Panc1 (cell line): ENCODE measurements around the gene THRB. TPM values are rescaled to one million over a fixed set of nuclear protein-coding genes. Genes with fewer than 3 reads are reported as not detected.

Source experiments
- ATAC-seq: fragments of 200-7000 bp; cut with Tn5 transposase; 2 replicates; pipeline ENCODE4 v1.9.1; 2020; ENCODE audit warnings: mild to moderate bottlenecking, moderate library complexity
- BruUV-seq: library from RNA; stranded (reverse); fragments of 400-500 nt; replicated peaks from 2 replicates; lab custom pipeline; 2021; lab: Mats Ljungman, UMichigan
- CTCF ChIA-PET: fragments of 300-600 bp; sonication (Branson Sonifier 250); formaldehyde crosslinking; loops from one replicate; lab custom pipeline; 2022; ENCODE audit warnings: antibody characterized with exemption; lab: Charles Lee
- POLR2A ChIA-PET: fragments of 300-600 bp; sonication (Branson Sonifier 250); formaldehyde crosslinking; loops from one replicate; lab custom pipeline; 2022; ENCODE audit warnings: antibody characterized with exemption; lab: Charles Lee
- DNase-seq: peaks from one replicate; pipeline ENCODE4 v3.0.0-alpha.2; 2010; ENCODE audit warnings: low read depth, low spot score
- H3K27ac ChIP-seq: 2 replicates; pipeline ENCODE4 v1.5.1; 2011; ENCODE audit warnings: mild to moderate bottlenecking, low read length, inconsistent platforms
- H3K27me3 ChIP-seq: fragments of 200-500 bp; sonication (Bioruptor generic); 2 replicates; pipeline ENCODE4 v1.6.0; 2014; ENCODE audit warnings: low read length, inconsistent platforms; ENCODE audit not compliant: control insufficient read depth, insufficient read depth
- H3K36me3 ChIP-seq: fragments of 200-500 bp; sonication (Bioruptor generic); 2 replicates; pipeline ENCODE4 v1.5.1; 2014; ENCODE audit warnings: inconsistent platforms, mild to moderate bottlenecking, low read length, moderate library complexity; ENCODE audit not compliant: control insufficient read depth, insufficient read depth
- H3K4me1 ChIP-seq: 2 replicates; pipeline ENCODE4 v1.5.1; 2011; ENCODE audit warnings: inconsistent platforms, mild to moderate bottlenecking, low read length, moderate library complexity; ENCODE audit not compliant: control insufficient read depth, insufficient read depth
- H3K4me3 ChIP-seq, 2 experiments: 2 replicates each; pipeline ENCODE4 v1.5.1; 2011 to 2012; ENCODE audit warnings: low read depth in 2 of 2, low read length in 2 of 2, mild to moderate bottlenecking in 2 of 2, inconsistent platforms in 1 of 2, moderate library complexity in 1 of 2
- H3K9me3 ChIP-seq: fragments of 200-500 bp; sonication (Bioruptor generic); 2 replicates; pipeline ENCODE4 v1.5.1; 2014; ENCODE audit warnings: low read depth, mild to moderate bottlenecking, inconsistent platforms, low read length, moderate library complexity; ENCODE audit not compliant: control insufficient read depth, insufficient read depth
- POLR2AphosphoS5 ChIP-seq: IDR thresholded peaks from 2 replicates; pipeline ENCODE4 v1.6.1; 2012; ENCODE audit warnings: mild to moderate bottlenecking, low read depth, low read length, moderate library complexity
- SIN3A ChIP-seq: IDR thresholded peaks from 2 replicates; pipeline ENCODE4 v1.6.1; 2012; ENCODE audit warnings: low read depth, mild to moderate bottlenecking, low read length, moderate library complexity, borderline replicate concordance; ENCODE audit not compliant: insufficient read depth
- TCF7L2 ChIP-seq: IDR thresholded peaks from 2 replicates; pipeline ENCODE4 v1.6.1; 2011; ENCODE audit warnings: mild to moderate bottlenecking, low read depth, low read length, inconsistent platforms
- in situ Hi-C: cut with HindIII; loops from 2 replicates; pipeline ENCODE4 v1.10.0; 2016; ENCODE audit warnings: low sequenced_read_pairs, low pct_unique_long_range_greater_than_20kb
- intact Hi-C: fragments of 100-400 bp; cut with micrococcal nuclease; formaldehyde crosslinking; loops from one replicate; pipeline ENCODE4 v1.10.0; 2022; ENCODE audit not compliant: unreplicated experiment
- total RNA-seq: library from RNA; stranded (reverse); gene quantifications from one replicate; pipeline ENCODE4 v1.2.1, GENCODE V29; 2021; ENCODE audit not compliant: unreplicated experiment
- TF ChIP-seq, protein P1 (sequence below), 2 experiments: IDR thresholded peaks; 2 replicates each; pipeline ENCODE4 v1.6.1; 2011 to 2012; ENCODE audit warnings: low read depth in 2 of 2, control low read depth in 1 of 2, low read length in 1 of 2, mild to moderate bottlenecking in 1 of 2, moderate library complexity in 1 of 2; ENCODE audit not compliant: insufficient read depth in 1 of 2
- TF ChIP-seq, protein P2 (sequence below): fragments of 450-650 bp; IDR thresholded peaks from 2 replicates; pipeline ENCODE4 v1.5.1; 2017; ENCODE audit warnings: mild to moderate bottlenecking

THRB gene
- total RNA-seq, 1 experiment from 2014 or later: 3.9 TPM

- in situ Hi-C loops: no loop called here
- Histone ChIP-seq H3K4me1 (no peaks in the 10 kb centered on the region), H3K36me3 (no peaks in the 10 kb centered on the region), H3K9me3 (no peaks in the 10 kb centered on the region), H3K27me3 (no peaks in the 10 kb centered on the region), H3K4me3 (no peak overlapping the region), H3K27ac (no peak overlapping the region)
- no TSS peak for BruUV-seq
- ATAC-seq (no peak), DNase-seq (no peak)
- TF ChIP-seq, protein P1, sequence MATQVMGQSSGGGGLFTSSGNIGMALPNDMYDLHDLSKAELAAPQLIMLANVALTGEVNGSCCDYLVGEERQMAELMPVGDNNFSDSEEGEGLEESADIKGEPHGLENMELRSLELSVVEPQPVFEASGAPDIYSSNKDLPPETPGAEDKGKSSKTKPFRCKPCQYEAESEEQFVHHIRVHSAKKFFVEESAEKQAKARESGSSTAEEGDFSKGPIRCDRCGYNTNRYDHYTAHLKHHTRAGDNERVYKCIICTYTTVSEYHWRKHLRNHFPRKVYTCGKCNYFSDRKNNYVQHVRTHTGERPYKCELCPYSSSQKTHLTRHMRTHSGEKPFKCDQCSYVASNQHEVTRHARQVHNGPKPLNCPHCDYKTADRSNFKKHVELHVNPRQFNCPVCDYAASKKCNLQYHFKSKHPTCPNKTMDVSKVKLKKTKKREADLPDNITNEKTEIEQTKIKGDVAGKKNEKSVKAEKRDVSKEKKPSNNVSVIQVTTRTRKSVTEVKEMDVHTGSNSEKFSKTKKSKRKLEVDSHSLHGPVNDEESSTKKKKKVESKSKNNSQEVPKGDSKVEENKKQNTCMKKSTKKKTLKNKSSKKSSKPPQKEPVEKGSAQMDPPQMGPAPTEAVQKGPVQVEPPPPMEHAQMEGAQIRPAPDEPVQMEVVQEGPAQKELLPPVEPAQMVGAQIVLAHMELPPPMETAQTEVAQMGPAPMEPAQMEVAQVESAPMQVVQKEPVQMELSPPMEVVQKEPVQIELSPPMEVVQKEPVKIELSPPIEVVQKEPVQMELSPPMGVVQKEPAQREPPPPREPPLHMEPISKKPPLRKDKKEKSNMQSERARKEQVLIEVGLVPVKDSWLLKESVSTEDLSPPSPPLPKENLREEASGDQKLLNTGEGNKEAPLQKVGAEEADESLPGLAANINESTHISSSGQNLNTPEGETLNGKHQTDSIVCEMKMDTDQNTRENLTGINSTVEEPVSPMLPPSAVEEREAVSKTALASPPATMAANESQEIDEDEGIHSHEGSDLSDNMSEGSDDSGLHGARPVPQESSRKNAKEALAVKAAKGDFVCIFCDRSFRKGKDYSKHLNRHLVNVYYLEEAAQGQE (IDR thresholded peaks at IDR 0.05; ENCODE audit: insufficient read depth in 1 of 2, low read depth in 2 of 2, low read length in 1 of 2): no peak
- TF ChIP-seq SIN3A (no peak), TCF7L2 (no peak), POLR2AphosphoS5 (no peak)
- TF ChIP-seq, protein P2, sequence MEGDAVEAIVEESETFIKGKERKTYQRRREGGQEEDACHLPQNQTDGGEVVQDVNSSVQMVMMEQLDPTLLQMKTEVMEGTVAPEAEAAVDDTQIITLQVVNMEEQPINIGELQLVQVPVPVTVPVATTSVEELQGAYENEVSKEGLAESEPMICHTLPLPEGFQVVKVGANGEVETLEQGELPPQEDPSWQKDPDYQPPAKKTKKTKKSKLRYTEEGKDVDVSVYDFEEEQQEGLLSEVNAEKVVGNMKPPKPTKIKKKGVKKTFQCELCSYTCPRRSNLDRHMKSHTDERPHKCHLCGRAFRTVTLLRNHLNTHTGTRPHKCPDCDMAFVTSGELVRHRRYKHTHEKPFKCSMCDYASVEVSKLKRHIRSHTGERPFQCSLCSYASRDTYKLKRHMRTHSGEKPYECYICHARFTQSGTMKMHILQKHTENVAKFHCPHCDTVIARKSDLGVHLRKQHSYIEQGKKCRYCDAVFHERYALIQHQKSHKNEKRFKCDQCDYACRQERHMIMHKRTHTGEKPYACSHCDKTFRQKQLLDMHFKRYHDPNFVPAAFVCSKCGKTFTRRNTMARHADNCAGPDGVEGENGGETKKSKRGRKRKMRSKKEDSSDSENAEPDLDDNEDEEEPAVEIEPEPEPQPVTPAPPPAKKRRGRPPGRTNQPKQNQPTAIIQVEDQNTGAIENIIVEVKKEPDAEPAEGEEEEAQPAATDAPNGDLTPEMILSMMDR: no peak
- intact Hi-C loops: no loop called here
- POLR2A ChIA-PET: no interaction called here
- CTCF ChIA-PET: no interaction called here
Measured at GRCh38 chr3:24201301-24201700, 293.3 kb downstream of the THRB start.

GRCh38 chr3:24199775-24200247 lies 294.8 kb downstream of the THRB start:
- TF ChIP-seq, protein P2: no peak
- no peak for TF ChIP-seq SIN3A
- TF ChIP-seq TCF7L2: no peak
- TF ChIP-seq, protein P1 (IDR thresholded peaks at IDR 0.05; ENCODE audit: insufficient read depth in 1 of 2, low read depth in 2 of 2, low read length in 1 of 2): no peak
- no peak for TF ChIP-seq POLR2AphosphoS5
- no TSS peak for BruUV-seq
- no peak for DNase-seq
- Histone ChIP-seq H3K4me3 (no peak overlapping the region), H3K36me3 (no peaks in the 10 kb centered on the region), H3K4me1 (no peaks in the 10 kb centered on the region), H3K27ac (no peak overlapping the region), H3K27me3 (no peaks in the 10 kb centered on the region), H3K9me3 (no peaks in the 10 kb centered on the region)
- POLR2A ChIA-PET: no interaction called here
- intact Hi-C loops (no loop called here), in situ Hi-C loops (no loop called here)
- CTCF ChIA-PET: no interaction called here
- ATAC-seq: no peak
